ENCODE results near the gene BNIP3.

The BNIP3 gene

DNA sequence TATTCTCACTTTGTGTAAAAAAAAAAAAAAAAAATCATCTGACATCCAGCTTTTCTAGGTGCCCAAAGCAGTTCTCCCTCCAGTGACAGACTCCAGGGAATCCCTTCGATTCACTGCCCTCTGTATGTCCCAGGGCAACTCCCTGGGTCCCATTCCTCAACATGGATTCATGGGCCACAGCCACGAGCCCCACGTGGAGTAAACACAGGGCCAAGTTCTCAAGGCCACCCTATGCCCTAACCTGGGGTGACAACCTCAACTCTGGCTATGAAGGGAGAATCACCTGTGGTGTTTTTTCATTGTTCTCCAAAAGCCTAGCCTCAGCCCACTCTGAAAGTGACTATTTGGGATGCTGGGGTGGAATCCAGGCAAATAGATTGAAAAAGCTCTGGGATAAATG, 3.4 kb downstream of the BNIP3 start:
- no peak for DNase-seq (ENCODE audit: low read depth in 2 of 2)

GRCh38 chr10:131977323-131978096, 4.2 kb downstream of the BNIP3 start:
- no peak for DNase-seq (ENCODE audit: low read depth in 2 of 2)

- no peak for DNase-seq (ENCODE audit: low read depth in 2 of 2)
Observed at GRCh38 chr10:131975796-131976195, 5.9 kb downstream of the BNIP3 start.

- no peak for DNase-seq (ENCODE audit: low read depth in 2 of 2)
Observed at GRCh38 chr10:131975003-131975402, 6.7 kb downstream of the BNIP3 start.

GRCh38 chr10:131974034-131974817, 7.5 kb downstream of the BNIP3 start:
- no peak for DNase-seq (ENCODE audit: low read depth in 2 of 2)

GRCh38 chr10:131973160-131973951, 8.4 kb downstream of the BNIP3 start:
- DNase-seq (ENCODE audit: low read depth in 2 of 2) = no peak

- DNase-seq (ENCODE audit: low read depth in 2 of 2) = no peak
Observed at GRCh38 chr10:131972474-131973071, 9.2 kb downstream of the BNIP3 start.

GRCh38 chr10:131971591-131971990, 10.1 kb downstream of the BNIP3 start:
- DNase-seq (ENCODE audit: low read depth in 2 of 2) = no peak

DNA sequence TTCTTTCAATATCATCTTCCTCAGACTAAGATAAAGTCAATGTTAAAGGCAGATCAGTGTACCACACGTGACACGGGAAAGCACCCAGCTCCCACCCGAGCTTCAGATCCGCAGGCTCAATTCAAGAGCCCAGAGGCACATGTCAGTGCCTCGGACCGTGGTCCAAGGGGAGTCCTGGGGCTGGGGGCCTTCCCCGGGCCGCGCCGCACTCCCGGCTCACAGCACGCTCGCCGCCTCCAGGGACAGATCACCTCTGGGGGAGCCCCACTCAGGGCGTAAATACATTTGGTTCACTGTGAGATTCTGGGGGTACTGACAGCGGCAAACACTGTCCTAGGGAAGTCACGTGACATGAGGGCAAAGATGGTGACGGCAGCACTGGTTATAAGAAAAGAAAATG, 10.8 kb downstream of the BNIP3 start:
- no peak for DNase-seq (ENCODE audit: low read depth in 2 of 2)

GRCh38 chr10:131968949-131969348, 12.8 kb downstream of the BNIP3 start:
- DNase-seq (ENCODE audit: low read depth in 2 of 2) = no peak

- no peak for DNase-seq (ENCODE audit: low read depth in 2 of 2)
Observed at GRCh38 chr10:131964298-131964697, 17.4 kb downstream of the BNIP3 start.

GRCh38 chr10:131963811-131964210, 17.9 kb downstream of the BNIP3 start:
- no peak for DNase-seq (ENCODE audit: low read depth in 2 of 2)

DNA sequence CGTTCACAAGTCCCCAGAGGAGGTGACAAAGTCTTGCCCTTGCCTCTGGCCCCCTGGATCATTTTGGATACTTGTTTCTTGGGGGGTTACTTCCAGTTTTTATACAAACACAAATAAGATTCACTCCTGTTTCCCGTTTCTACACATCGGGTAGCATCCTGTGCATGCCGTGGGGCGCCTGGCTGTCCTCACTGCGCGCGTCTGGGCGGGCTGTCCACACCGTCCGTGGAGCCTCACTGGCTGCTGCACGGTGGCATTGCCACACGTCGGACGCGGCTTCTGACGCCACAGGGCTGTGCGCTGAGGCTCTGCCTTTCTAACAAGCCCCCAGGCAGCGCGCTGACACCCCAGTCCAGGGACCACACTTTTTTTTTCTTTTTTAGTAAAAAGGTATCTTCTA, 18.4 kb downstream of the BNIP3 start:
- DNase-seq (ENCODE audit: low read depth in 2 of 2) = no peak

DNA sequence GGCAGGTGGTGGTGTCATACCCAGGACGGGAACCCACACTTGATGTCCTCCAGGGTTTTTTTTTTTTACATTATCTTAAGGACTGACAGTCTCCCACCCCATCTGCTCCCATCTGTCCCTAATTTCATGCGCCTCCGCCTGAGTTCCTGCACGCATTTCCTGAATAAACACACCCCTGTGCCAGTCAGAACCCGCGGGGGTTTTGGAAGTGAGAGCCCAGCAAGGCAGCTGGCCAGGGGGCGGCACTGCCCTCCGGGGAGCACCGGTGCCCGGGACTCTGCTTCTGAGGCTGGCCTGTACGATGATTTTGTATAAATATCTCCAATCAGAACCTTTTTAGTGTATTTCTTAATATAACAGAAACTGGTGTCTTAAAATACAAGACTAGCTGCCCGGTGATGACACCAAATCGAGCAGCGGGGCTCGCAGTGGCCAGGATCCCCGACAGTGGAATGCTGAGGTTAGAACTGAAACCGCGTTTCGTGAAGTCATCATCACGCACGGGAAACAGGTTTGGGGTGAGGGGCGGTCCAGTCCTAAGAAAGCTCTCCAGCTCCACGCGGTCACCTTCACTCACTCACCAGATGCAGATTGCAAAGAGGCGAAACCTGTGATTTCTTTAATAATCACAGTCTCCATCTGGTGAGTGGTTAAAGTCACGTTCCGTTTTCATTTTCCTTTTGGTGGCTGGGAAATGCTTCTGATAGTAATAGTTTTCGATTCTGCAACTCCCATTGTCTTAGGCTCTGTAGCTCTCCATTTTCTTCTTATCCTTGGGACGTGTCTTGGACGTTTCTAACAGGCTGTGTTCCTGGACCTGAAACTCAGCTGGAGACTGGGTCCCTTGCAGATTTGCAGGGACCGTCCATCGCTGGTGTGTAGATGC, 19.7 kb downstream of the BNIP3 start:
- DNase-seq (ENCODE audit: low read depth in 2 of 2) = no peak

GRCh38 chr10:131961047-131961776, 20.5 kb downstream of the BNIP3 start:
- no peak for DNase-seq (ENCODE audit: low read depth in 2 of 2)

DNA sequence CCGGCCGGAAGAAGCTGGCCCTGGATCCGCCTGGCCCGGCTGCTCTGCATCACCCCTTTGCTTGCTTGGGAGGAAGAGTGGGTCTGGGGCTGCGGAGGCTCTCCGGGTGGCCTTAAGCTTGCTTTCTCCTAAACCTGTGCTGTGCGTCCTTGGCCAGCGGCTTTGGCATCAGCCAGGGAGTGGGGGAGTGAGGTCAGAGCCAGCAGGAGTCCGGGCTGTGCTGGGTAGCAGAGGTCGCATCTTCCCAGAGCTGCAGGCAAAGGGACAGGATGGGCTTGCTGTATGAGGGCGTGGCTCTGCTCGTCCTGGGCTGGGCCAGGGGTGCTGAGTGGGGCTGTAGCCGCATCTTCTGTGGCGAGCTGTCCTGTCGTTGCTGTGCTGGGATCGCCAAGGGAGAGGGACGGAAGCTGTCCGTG, 21.1 kb downstream of the BNIP3 start:
- no peak for DNase-seq (ENCODE audit: low read depth in 2 of 2)

- DNase-seq (ENCODE audit: low read depth in 2 of 2) = no peak
Observed at GRCh38 chr10:131959841-131960240, 21.9 kb downstream of the BNIP3 start.

GRCh38 chr10:131955591-131956340, 26.0 kb downstream of the BNIP3 start:
- DNase-seq (ENCODE audit: low read depth in 2 of 2) = no peak

DNA sequence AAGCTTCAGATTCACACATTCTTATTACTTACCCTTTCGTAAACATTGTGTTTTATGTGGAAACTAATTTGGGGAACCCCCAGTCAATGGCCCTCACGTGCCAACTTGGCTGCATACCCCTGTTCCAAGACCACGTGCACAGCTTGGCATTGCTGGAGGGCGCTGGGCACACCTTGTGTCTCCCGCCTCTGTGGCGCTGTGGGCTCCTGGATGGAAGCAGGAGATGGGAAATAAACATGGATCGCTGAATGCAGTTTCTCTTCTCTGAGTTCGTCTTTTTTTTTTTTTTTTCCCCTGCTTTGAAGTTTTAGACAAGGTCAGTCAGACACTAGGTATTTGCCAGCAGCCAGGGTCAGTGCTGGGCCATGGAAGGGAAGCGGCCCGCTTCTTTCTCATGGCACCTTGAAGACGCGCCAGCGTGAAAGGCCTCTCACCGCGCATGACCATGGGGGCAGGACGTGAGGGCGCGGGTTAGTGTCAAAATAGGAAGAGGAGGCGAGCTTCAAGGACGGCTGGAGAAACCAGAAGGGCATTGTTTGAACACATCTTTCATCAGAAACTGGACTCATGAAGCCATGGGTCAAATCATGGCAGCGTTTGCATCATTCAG, 27.3 kb downstream of the BNIP3 start:
- no peak for DNase-seq (ENCODE audit: low read depth in 2 of 2)
